Measurements from ENCODE around the gene VSIG8.
A peak's percentile ranks its signal among the peaks of the same experiment; 100 is the strongest.

The VSIG8 gene

DNA sequence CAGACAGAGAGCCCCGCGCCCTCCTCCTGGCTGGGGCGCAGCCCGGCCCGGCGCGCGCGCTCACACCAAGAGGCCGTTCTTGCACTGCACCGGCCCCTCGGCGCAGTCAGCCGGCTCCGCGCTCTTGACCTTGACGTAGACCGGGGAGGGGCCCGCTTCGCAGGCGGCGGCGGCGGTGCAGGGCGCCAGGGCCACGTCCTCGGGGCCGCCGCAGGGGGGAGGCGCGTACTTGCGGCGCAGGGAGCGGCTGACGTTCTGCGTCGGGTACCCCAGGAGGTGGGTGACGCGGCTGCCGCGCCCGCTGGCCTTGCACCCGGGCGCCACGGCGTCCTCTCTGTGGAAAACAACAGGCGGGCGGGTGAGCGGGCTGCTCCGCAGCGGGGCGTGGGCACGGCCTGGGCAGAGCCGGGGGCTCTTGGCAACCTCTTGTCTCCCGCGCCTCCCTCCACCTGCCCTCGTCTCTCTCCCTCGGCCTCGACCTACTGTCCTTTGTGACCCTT is 7.7 kb downstream of the VSIG8 start:
- DNase-seq: peak; percentile 81

DNA sequence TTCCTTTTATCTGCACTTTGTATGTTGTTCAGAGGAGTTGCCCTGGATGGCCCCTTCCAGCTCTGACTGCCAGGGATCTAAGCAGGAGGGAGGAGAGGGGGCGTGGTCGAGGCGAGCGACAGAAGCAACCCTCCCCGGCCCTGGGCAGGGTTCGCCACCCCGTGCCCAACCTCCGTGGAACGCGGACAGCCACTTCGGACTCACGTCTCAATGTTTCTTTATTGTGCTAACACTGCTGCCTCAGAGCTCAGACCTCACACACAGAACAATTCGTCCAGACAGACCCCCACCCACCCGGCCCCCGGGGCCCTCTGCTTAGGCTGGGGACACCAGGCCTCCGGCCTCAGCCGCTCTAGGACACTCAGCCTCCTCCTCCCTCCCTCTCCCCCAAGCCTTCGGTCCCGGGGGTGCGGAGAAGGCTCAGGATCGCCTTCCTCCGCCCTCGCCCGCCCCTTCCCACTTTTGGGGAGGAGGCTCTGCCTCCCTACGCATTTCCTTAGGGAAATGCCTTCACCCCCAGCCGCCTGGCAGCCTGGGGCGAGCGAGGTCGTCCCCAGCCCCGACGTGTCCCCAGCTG is 8.3 kb downstream of the VSIG8 start:
- DNase-seq: peak; percentile 77

DNA sequence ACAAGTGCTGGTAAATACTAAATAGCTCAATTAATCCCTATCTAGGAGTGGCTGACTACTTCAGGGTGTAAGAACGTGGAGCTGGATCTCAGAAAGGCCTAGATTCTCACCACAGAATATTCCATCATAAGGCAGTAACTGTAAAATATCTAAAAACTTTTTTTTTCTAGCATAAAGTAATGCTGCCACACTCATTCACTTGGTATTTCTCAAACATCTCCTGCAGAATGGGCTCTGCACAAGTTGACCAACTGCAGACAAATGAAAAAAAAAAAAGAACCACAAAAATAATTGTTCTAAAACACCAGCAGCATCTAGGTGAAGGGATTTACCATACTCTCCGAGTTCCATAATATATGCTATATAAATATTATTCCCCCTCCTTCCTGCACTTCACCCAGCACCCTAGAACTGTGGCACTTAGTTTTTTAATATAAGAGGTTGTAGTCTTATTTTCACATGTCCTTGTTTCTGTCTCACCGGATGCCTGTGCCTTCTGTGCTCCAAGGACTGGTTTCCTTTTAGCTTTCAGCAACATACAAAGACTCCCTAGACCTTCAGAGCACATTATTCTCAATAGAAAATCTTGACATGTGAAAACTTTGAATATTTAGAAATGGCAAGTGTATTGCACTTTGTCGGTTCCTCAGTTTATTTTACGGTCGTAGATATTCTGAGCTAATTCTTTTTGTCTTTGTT is 8.9 kb downstream of the VSIG8 start:
- DNase-seq: no peak

DNA sequence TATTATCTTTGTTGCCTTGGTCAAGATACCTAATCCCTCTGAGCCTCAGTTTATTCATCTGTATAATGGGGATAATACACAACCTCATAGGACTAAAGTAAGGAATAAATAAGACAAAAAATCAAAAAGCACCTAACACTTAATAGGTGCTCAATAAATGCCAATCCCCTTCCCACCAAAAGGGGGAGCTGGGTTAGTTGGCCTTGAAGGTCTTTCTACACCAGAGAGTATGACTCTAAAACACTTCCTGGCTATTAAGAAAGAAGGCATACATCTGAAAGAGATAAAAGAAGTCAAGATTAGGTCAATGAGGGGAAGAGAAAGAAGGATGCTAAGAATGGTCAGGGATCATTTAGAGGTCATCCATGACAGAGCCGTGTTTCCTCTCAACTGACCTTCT is 11.1 kb downstream of the VSIG8 start:
- no peak for DNase-seq

DNA sequence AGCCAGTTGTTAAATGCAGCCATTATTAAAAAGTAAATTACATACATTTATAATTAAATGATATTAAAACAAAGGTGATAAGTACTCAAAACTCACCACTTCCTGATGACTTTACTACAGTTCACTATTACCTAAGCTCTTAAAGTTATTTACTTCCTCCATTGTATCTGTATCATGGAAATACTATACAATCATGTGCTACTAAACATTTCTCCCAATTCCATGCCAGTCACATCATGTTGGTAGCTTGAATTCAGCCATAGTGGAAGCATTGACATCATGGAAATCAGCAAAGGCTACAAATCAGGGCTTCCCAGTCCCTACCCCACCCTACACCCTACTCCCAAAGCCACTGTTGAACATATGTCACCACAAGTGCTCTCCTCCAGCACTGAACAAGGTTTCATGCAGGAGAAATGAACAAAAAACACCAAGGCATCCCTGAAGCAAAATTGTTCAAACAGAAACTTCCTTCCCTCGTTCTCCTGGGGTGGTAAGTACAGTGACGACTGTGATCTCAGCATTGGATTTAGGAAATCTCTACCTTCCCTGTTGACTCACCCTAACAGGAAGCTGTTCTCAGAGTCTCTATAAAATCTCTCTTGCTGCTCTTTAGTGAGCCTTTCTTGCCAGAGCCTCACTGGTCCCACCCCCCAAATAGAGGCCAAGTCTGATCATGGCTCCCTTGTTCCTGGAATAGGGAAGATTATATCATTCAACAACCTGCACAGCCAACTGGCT is 12.7 kb downstream of the VSIG8 start:
- DNase-seq: no peak

DNA sequence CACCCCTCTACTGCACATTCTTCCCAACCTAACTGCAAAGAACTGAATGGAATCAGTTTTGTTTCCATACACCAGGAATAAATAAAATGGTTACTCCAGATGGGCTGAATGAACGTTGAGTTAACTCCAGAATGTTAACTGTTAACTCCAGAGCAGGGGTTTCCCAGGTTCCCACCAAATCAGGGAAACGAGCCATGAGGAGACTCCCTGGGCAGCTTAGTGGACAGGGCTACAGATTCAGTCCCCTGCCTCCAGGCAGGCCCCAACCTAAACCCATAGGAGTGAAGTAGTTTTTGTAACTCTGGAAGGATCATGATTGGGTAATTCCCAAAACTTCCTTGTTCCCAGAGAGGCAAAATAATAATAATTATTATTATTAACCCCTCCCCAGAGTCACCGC is 14.1 kb downstream of the VSIG8 start:
- DNase-seq: no peak

DNA sequence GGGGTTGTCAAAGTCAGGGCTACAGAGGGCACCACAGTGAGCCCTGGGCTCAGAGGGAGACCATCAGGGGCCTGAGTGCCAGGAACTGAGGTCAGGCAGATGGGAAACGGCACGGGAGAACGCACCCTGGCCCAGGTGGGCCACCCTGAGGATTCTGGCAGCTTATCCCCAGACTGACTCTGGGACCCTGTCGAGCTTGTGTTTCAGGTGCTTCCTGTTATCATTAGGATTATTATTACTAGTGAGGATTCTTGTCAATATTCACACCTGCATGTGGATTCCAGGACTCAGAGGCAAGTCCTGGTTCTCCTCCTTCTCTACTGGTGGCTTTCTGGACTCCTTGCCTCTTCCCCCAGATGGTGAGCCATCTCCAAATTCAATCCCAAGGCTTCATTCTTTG is 15.2 kb downstream of the VSIG8 start:
- DNase-seq: no peak

DNA sequence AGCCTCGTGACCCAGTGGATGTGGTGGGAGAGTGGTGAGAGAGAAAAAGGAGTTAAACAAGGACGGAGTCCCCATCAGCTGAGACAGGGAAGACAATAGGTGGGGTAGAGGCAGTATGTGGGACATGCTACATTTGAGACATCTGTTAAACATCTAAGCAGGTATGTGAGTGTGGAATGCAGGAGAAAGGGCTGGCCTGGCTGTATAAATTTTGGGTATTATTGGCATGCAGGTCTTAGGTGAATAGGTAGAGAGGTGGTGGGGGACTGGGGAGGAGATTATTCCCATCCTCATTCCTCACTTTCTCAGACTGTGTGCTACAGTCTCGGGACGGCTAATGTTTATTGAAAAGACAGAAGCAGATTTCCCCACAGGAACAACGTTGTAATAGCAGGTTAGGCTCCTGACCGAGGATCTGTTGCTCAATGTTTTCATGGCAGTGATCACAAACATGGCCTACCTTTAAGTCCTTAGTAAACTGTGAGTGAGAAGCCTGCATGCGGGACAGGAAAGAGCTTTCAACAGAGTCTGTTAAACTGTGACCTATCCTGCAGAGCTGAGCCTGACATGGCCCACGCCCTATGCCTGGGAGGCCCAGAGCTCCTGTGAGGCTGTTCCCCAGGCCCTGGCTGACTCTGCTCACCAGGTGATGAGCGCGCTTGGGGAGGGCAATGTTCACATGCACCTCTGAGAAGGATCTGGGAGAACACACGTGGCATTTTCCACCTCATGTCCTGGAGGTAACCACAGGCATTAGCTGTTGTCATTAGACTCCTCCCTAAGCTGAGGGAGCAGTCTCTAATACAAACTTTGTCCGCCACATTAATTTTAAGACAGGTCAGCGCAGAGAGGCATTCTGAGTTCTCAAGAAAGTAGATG is 16.5 kb downstream of the VSIG8 start:
- DNase-seq: peak; percentile 82

DNA sequence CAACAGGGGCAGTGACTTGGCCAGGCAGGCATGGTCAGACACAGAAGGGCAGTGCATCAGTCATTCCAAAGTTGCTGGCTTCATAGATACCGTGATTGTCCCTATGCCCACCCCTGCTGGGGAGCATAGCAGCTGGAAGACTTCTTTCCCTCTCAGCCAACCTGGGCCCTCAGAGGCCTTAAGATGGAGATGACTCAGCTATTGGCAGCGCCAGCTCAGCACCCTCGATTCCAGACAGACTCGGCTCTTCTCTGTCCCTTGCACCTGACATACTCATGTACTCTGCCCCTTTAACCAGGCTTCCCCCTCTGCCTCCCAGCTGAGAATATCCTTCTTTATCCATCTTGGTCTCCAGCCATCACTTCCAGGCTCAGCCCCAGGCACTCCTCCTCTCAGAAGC is 19.0 kb downstream of the VSIG8 start:
- DNase-seq: no peak

DNA sequence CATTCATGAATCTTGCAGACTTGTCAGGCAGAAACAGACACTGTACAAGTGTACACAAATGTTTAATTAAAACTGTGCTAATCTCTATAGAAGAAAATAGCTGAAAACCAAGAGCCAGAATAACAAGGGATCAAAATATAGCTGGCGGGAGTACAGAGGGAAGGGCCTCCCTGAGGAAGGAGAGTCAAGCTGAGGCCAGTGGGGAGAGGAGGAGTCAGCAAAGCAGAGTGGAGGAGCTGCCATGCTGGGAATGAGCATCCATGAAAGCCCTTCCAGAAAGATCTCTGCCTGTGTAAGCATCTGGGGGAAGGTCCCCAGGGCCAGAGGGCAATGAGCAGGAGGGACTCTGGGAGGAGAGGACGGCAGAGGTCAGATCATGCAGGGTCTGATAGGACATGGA is 20.7 kb downstream of the VSIG8 start:
- DNase-seq: no peak

DNA sequence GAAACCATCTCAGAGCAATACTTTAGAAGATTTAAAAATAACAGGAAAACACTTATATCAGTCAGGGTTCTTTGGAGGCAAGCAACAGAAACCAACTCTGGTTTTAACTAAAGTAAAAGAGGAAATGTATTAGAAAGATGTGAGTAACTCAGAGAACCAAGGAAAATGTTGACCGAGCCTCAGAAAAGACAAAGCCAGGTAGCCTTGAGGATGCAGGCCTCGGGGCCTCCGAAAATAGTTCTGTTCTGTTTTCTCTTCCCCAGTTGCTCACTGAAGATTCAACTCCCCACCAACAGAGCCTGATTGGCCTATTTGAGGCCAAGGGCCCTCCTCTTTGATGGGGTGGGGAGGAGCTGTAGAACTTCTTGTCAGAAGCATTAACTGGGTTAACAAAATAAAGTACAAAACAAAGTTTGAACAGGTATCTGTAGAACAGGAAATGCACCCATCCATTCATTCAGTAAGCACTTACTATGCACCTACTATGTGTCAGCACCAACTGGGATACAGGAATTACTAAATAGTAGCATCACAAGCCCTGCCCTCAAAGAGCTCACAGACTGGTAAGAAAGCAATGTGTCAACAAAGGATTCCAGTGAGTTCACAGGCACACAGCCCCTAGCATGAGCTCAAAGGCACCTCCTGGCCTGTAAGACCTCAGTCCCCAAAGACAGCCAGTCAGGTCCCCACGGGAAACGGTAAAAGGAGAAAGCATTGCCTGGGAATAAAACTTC is 23.2 kb downstream of the VSIG8 start:
- DNase-seq: no peak

DNA sequence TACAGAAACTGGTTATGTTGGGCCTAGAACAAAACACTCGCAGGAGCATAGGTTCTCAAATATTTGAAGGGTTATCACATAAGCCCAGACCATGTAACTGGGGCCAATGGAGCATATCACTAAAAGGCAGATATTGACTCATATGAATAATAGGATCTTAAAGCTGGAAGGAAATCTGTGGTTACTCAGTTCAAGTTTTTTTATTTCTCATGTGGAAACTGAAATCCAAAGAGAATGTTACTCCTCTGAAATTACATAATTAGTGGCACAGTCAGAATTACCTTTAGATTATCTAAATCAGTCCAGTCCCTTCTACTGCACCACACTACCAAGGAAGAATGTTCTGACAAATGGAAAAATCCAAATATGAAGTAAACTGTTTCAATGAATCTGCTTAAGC is 23.7 kb downstream of the VSIG8 start:
- DNase-seq: no peak

DNA sequence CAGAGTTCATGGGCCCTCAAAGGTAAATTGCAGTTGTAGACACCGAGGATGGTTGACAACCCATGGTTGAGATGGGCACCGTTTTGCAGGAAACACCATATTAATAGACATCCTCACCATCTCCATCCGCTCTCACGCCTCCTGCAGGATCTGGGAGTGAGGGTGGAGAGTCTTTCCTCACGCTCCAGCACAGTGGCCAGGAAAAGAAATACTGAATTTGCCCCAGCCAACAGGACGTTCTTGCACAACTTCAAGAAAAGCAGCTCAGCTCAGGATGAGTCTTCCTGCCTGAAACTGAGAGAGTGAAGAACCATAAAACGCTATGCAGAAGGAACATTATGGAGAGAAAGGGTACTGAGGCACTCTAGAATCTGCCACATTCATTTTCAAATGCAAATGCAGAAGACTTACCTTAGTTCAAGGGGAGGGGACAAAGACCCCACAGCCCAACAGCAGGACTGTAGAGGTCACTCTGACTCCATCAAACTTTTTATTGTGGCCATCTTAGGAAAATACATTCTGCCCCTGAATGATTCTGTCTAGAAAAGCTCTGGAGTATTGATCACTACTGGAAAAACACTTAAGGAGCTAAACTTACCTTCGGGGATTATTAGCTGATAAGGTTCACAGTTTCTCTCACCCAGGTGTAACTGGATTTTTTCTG is 26.5 kb downstream of the VSIG8 start:
- no peak for DNase-seq

DNA sequence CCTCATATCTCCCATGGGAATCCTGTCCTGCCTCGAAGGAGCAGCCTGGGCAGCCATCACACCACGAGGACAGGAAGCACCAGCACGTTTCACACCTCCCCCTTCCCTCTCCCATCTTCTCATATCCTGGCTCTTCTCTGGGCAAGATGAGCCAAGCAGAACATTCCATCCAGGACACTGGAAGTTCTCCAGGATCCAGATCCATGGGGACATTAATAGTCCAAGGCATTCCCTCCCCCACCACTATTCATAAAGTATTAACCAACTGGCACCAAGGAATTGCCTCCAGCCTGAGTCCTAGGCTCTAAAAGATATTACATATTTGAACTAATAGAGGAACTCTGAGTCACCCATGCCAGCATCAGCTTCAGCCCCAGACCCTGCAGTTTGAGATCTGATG is 27.1 kb downstream of the VSIG8 start:
- no peak for DNase-seq

DNA sequence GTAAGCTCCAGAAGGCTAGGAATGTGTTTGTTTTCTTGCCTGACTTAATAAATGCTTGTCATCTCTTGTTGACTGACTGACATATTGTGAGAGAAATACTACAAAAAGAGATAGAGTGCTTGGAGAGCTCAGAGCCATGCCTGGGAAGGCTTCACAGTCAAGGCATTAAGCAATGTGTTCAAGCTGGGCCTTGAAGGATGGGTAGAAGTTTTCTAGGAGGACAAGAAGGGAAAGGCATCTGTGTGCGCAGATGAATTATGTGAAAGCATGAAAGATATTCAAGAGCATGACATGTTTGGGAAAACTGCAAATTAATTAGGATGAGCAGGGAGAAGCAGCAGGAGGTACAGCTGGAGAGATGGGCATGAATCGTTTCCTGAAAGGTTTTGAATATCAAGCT is 30.1 kb downstream of the VSIG8 start:
- DNase-seq: no peak

DNA sequence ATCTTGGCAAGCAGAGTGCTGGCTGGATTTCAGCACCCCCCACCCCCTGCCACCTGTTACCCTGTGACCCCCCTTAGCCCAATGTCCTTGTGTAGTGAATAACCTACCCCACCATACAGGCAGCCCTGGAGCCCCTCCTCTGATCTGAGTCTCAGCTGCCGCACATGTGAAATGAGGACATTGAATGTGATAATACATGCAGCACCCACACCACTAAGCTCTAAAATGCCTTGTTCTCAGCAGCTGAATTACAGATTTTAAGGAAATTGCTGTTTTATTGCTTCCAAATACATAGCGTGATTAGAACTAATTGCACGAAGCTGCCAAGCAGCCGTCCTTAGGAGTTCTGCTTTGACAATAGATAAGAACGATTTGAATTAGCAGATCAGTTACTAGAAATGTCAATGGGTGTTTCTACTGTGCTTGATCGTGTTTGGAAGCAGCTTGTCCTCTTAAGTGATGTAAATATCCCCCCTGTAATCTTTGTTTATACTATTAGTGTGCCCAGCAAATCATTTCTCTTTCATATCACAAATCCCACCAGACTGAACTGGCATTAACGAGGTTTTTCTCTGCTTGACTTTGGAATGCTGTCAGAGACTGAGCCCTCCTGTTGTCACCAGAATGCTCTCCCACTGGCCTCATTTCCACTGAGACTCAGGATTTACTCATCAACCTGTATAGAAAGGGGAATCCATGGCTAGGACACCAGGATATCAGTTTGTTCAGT is 30.9 kb downstream of the VSIG8 start:
- DNase-seq: no peak

DNA sequence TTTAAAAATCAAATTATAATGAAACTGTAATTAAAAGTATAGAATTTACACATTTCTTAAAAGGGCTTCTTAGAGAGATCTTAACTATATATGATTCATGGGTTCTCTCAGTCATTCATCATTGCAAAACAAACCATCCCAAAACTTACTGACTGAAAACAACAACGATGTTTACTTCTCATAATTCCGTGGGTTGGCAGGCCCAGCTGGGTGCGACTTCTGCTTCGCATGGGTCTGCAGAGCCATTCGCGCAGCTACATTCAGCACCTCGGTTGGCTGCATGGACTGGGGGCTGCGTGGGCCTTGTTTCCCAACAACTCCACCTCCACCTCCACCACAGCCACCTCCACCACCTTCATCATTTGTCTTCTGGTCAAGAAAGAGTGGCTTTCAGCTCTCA is 31.7 kb downstream of the VSIG8 start:
- DNase-seq: no peak

DNA sequence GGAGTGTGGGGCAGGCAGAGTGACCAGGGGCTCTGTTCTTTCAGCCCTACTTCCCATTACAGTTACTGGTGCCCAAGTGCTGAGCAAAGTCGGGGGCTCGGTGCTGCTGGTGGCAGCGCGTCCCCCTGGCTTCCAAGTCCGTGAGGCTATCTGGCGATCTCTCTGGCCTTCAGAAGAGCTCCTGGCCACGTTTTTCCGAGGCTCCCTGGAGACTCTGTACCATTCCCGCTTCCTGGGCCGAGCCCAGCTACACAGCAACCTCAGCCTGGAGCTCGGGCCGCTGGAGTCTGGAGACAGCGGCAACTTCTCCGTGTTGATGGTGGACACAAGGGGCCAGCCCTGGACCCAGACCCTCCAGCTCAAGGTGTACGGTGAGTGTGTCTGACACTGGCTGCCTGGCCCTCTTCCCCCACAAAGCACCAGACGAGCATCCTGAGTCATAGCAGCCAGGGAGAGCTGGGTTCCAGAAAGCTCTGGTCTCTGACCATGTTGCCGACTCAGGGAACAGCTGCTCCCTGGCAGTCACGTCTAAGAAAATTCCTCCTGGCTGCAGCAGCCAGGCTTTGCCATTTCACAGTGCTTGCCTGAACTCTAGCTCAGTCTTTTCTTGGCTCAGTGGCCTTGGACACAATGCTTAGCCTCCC is 32.5 kb downstream of the VSIG8 start:
- peak; percentile 88 for DNase-seq

DNA sequence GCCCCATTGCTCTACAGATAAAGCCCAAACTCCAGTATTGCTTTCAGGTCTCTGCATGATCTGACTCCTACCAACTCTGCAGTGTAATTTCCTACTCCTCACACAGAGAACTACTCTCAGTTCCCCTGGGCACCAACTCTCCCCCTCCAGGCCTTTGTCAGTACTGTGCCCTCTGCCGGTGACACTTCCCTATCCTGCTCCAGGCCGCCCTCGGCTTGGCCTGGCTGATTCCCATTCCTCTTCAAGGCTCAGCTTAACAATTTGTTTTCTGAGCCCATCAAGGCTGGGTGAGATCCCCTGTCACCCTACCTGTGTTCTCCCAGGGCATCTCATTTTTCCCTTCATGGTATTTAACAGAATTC is 33.2 kb downstream of the VSIG8 start:
- peak; percentile 83 for DNase-seq

DNA sequence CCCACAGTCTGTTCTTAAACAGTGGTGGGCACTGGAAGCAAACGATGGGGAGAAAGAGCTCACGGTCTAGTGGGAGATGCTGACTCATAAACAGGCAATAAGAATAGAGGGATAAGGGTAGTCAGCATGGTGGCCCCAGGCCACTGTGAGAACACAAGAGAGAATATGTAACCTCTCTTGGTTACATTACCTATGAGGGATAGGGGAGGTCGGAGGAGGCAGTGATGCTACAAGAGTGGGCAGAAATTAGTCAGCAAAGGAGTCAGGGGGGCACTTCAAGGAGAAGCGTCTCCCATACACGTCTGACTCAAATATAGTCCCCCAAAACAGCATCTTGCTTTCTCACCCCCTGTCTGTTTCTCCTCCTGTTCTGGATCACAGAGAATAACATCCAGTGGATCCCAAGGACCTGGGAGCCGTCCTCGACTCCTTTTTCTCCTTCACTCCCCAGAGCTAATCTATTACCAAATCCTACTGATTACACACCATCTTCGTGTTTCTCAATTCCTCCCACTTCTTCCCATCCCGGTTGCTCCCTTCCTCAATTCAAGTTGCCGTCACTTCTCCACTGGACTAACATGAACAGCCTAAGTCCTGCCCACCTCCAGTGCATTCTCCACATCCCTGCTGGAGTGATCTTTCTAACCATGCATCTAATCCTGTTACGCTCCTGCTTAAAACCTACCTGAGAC is 33.7 kb downstream of the VSIG8 start:
- DNase-seq: no peak

Data from islet precursor cell (in vitro differentiated cells).